Tibial nerve (tissue), 4 donors: ENCODE data around the gene GPR183. TPM values are rescaled to one million over a fixed set of nuclear protein-coding genes. Genes with fewer than 3 reads are reported as not detected.
A peak's percentile ranks its signal among the peaks of the same experiment; 100 is the strongest.

ENCODE experiments used
- DNase-seq, 2 donors: peaks; one replicate each; pipeline ENCODE4 v3.0.0-alpha.2; 2019; ENCODE audit warnings: low spot score in 2 of 2
- H3K27ac ChIP-seq, 4 donors: fragments of 200-600 bp; sonication (generic) in 3 of 4; one replicate each; pipeline ENCODE4 v1.5.1; 2017 to 2019; ENCODE audit warnings: mild to moderate bottlenecking in 1 of 4
- H3K27me3 ChIP-seq, 2 donors: fragments of 200-600 bp; sonication (generic) in 1 of 2; one replicate each; pipeline versions ENCODE4 v1.5.1 to v1.6.0; 2017 to 2019
- H3K36me3 ChIP-seq, 3 donors: fragments of 200-600 bp; sonication (generic); one replicate each; pipeline ENCODE4 v1.5.1; 2018 to 2019
- H3K4me1 ChIP-seq, 4 donors: fragments of 200-600 bp; sonication (generic) in 3 of 4; one replicate each; pipeline ENCODE4 v1.5.1; 2017 to 2019
- H3K4me3 ChIP-seq, 4 donors: fragments of 200-600 bp; sonication (generic) in 3 of 4; one replicate each; pipeline ENCODE4 v1.5.1; 2017 to 2019; ENCODE audit warnings: mild to moderate bottlenecking in 1 of 4, moderate library complexity in 1 of 4
- H3K9me3 ChIP-seq, 4 donors: fragments of 200-600 bp; sonication (generic) in 3 of 4; one replicate each; pipeline ENCODE4 v1.5.1; 2017 to 2019
- EP300 ChIP-seq, 2 donors: sonication (generic); formaldehyde crosslinking; IDR thresholded peaks; one replicate each; pipeline ENCODE4 v1.6.1; 2017; ENCODE audit warnings: antibody characterized with exemption in 2 of 2, mild to moderate bottlenecking in 1 of 2
- POLR2A ChIP-seq, 2 donors: fragments of 450-650 bp; IDR thresholded peaks; one replicate each; pipeline ENCODE4 v1.6.1; 2017; ENCODE audit warnings: antibody characterized with exemption in 2 of 2, mild to moderate bottlenecking in 2 of 2, moderate library complexity in 2 of 2
- WGBS, 2 donors: methylation state at CpG; one replicate each; pipeline ENCODE4 v1.1.5; 2018; 5-methylcytosine and 5-hydroxymethylcytosine counted together
- total RNA-seq, 4 donors: library from RNA; depleted of rRNA; stranded (reverse); fragments of >200 nt; gene quantifications; one replicate each; pipeline ENCODE4 v1.1.0, GENCODE V29; 2016
- TF ChIP-seq, protein P1 (sequence below), 5 experiments: fragments of 200-600 bp in 3 of 5; fragments of 450-650 bp in 2 of 5; sonication (generic) in 3 of 5; IDR thresholded peaks; one replicate each; pipeline ENCODE4 v1.5.1; 2016 to 2019; ENCODE audit warnings: antibody characterized with exemption in 5 of 5, mild to moderate bottlenecking in 3 of 5, moderate library complexity in 2 of 5

Gene GPR183
- total RNA-seq, 4 donors from 2014 or later = 6.3 to 20.4 (median 13.1) TPM

DNA sequence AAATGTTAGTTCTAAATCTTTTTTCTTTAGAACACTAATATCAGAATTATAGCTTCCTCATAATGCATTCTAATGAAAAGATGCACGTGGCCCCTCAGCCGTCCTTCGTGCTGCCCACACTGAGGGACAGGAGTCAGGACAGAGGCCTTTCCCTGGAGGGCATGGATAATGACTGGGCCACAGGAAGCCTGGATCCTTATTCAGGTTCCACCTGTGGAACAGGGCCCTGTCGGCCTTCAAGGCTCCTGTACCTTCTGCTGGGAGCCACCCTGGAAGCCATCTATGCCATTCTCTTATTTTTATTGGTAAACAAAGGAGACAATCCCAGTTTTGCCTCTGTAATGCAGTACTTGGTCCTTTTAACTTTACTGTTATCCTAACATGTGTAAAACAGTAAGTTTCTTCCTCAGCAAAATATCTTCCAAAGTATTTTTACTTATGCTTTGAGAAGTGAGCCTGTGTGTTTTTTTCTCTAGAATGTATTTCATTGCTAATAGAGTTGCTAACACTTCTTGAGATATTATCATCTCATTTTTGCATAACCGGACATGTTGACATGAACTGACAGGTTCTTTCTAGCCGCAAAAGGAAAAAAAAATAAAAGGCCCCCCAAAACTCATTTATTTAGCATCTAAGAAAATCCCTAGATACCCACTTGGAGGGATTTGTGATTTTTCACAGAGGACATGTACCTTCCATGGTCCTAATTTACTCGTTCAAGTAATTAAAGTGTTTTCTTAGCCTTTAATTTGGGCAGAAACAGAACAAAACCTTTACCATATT is 6.0 kb downstream of the GPR183 start:
- no peak for DNase-seq
- Histone ChIP-seq H3K36me3 (no peaks in the 10 kb centered on the region), H3K4me1 (no peaks in the 10 kb centered on the region), H3K9me3 (no peaks in the 10 kb centered on the region), H3K27ac (peak overlapping the region in 1 of 4 donors; percentile 43), H3K4me3 (no peak overlapping the region), H3K27me3 (no peaks in the 10 kb centered on the region)
- TF ChIP-seq POLR2A (IDR thresholded peaks at IDR 0.05) (no peak), EP300 (IDR thresholded peaks at IDR 0.05) (no peak)
- TF ChIP-seq, protein P1, sequence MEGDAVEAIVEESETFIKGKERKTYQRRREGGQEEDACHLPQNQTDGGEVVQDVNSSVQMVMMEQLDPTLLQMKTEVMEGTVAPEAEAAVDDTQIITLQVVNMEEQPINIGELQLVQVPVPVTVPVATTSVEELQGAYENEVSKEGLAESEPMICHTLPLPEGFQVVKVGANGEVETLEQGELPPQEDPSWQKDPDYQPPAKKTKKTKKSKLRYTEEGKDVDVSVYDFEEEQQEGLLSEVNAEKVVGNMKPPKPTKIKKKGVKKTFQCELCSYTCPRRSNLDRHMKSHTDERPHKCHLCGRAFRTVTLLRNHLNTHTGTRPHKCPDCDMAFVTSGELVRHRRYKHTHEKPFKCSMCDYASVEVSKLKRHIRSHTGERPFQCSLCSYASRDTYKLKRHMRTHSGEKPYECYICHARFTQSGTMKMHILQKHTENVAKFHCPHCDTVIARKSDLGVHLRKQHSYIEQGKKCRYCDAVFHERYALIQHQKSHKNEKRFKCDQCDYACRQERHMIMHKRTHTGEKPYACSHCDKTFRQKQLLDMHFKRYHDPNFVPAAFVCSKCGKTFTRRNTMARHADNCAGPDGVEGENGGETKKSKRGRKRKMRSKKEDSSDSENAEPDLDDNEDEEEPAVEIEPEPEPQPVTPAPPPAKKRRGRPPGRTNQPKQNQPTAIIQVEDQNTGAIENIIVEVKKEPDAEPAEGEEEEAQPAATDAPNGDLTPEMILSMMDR (IDR thresholded peaks at IDR 0.05) = no peak
- WGBS, 2 donors = 86 to 92% methylated on average over 7 of the region's 7 CpGs

DNA sequence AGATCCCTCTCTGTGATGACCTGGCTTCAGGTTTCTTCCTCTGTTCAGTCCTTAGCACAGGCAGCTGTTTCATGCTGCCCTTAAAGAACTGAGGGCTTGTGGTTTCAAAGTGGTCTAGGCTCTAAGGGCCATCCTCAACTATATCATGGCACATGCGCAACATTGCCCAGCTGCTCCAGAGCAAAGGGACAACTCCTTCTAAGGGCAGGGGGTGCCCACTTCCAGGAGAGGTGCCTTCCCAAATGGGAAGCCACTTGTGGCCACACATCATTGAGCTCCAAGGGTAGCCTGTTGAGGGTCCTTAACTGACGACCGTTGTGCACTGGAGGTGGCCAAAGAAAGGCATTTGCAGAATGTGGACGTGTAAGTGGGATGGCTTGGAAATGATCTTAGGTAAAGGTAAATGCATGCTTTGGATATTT is 7.3 kb downstream of the GPR183 start:
- Histone ChIP-seq H3K36me3 (no peaks in the 10 kb centered on the region), H3K4me3 (no peak overlapping the region), H3K4me1 (peaks cover 0 to 8% (median 0%) of the 10 kb centered on the region in 4 donors), H3K9me3 (no peaks in the 10 kb centered on the region), H3K27me3 (no peaks in the 10 kb centered on the region), H3K27ac (no peak overlapping the region)
- no peak for DNase-seq
- peak in 1 of 2 donors; percentile 7 for TF ChIP-seq EP300 (IDR thresholded peaks at IDR 0.05)
- TF ChIP-seq, protein P1 (IDR thresholded peaks at IDR 0.05) = no peak
- 88 to 90% methylated on average over 4 of the region's 4 CpGs for WGBS, 2 donors

DNA sequence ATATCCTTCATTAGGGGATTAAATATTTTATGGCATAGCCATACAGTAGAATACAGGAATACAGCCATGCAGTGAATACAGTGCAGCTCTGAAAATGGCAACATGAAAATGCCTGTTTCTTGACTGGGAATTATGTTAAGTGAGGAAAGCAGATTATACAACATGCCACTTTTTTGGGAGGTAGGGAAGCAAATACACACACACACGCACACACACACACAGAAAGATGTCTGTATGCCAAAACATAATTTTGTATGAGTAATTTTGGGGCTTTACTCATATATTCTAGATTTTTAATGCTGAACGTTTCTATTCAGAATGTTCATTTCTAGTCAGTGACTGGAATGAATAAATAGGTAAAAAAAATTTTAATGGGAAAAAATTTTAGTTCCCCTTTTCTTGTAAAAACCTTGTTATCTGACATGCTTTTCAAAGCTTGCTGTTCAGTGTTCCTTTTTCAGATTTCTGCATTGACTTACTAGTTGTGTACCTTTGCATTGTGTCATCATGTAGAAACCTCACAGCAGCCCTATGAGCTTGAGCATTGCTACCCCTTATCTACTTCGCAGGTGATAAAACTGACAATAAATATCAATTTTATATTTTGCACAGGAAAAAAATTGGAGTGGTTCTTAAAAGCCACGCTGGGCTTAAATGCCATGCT is 7.8 kb downstream of the GPR183 start:
- no peak overlapping the region for H3K4me3 ChIP-seq
- no peaks in the 10 kb centered on the region for H3K36me3 ChIP-seq
- no peaks in the 10 kb centered on the region for H3K27me3 ChIP-seq
- TF ChIP-seq, protein P1 (IDR thresholded peaks at IDR 0.05) = no peak
- TF ChIP-seq EP300 (IDR thresholded peaks at IDR 0.05) = no peak
- no peak for TF ChIP-seq POLR2A (IDR thresholded peaks at IDR 0.05)
- 89% methylated on average over 4 of the region's 4 CpGs for WGBS, 2 donors
- no peaks in the 10 kb centered on the region for H3K9me3 ChIP-seq
- DNase-seq = no peak
- no peak overlapping the region for H3K27ac ChIP-seq
- peaks cover 0 to 11% (median 0%) of the 10 kb centered on the region in 4 donors for H3K4me1 ChIP-seq

DNA sequence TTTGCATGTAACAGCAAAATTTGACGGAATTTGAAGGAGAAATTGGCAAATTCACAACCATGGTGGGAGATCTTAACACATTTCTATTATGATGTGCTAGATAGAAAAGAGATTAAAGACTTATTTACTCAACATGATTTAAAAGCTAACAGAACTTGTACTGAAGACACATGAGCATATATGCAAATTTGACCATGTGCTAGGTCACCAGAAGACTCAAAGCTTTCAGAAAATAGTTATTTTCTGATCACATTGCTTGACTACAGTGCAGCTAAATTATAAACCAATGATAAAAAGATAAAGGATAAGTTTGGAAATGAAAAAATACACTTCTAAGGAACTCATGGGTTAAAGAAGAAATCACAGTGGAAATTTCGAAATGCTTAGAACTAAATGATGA is 9.1 kb downstream of the GPR183 start:
- Histone ChIP-seq H3K4me1 (peaks cover 0 to 11% (median 0%) of the 10 kb centered on the region in 4 donors), H3K36me3 (no peaks in the 10 kb centered on the region), H3K27me3 (no peaks in the 10 kb centered on the region), H3K4me3 (no peak overlapping the region), H3K9me3 (no peaks in the 10 kb centered on the region), H3K27ac (no peak overlapping the region)
- TF ChIP-seq EP300 (IDR thresholded peaks at IDR 0.05) = no peak
- no peak for TF ChIP-seq POLR2A (IDR thresholded peaks at IDR 0.05)
- TF ChIP-seq, protein P1 (IDR thresholded peaks at IDR 0.05) = no peak
- 88 to 91% methylated on average over 2 of the region's 2 CpGs for WGBS, 2 donors
- DNase-seq = no peak

DNA sequence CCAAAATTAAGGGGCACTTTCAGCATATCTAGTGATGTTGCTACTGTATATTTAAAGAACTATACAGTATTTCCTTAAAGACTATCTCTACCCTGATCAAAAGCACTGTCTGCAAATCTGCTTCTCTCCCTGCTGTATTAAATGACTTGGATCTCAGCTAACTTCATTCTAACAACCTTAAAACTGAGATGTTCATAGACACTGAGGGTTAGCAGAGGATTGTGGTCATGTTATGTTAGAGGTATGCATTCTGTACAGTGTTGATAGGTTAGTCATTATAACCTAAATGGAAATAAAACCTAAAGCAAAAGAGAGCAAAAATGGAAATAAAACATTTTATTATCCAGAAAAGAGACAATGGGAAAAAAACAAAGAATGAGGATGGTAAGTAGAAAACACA is 9.9 kb downstream of the GPR183 start:
- no peak for DNase-seq
- Histone ChIP-seq H3K9me3 (no peaks in the 10 kb centered on the region), H3K36me3 (no peaks in the 10 kb centered on the region), H3K27me3 (no peaks in the 10 kb centered on the region), H3K27ac (no peak overlapping the region), H3K4me3 (no peak overlapping the region), H3K4me1 (peaks cover 0 to 11% (median 0%) of the 10 kb centered on the region in 4 donors)
- TF ChIP-seq POLR2A (IDR thresholded peaks at IDR 0.05) (no peak), EP300 (IDR thresholded peaks at IDR 0.05) (no peak)
- TF ChIP-seq, protein P1 (IDR thresholded peaks at IDR 0.05) = no peak
